Activated CD4-positive, alpha-beta T cell treated with anti-CD3 and anti-CD28 coated beads, Interleukin-2, amount 50 U/mL, for 16 hours (primary cell): ENCODE results near the gene ALPP.

ENCODE experiments used
- DNase-seq: peaks from one replicate; pipeline ENCODE4 v3.0.0-alpha.2; 2020

The ALPP gene

DNA sequence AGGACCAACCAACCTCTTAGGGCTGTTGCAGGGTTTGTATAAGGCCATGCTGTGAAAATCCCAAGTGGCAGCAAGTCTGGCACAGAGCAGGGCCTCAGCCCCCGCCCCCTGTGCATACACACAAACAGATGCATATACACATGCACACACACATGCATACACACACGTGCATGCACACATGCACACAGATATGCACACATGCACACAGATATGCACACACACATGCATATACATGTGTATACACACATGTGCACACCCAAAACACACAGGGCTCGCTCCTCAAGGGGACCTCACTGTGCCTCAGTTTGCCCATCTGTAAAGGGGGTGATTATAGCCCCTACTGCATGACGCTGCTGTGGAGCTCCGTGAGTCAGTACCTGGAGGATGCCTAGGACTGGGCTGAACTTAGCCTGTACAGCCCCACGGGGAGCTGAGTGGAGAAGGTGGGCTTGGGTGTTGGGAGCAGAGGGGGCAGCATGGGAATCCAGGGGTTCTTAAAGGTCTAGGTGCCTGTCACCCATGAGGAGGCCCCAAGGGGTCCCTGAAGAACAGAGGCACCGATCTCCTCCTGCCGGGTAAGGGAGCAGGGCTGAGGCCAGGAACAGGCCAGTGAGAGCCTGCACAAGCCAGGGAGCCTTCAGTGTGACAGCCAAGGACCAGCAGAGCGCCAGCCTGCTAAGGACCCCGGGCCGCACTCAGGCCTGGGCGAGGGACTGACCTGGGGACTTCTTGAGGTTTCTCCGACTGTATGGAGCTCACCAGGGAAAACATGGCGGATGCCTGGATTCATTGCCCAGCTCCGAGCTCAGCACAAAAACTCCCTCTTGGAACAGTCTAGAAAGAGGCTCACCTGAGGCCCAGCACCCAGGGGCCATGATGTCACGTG lies 53.4 kb downstream of the ALPP start:
- DNase-seq: no peak
